Glomerular endothelial cell (primary cell): ENCODE measurements around the gene UBB. TPM values are rescaled to one million over a fixed set of nuclear protein-coding genes. Genes with fewer than 3 reads are reported as not detected.

Source experiments
- DNase-seq: peaks from one replicate; pipeline ENCODE4 v3.0.0-alpha.2; 2011; ENCODE audit warnings: low read depth, low spot score; ENCODE audit errors: extremely low read depth
- total RNA-seq: library from RNA; depleted of rRNA; stranded (reverse); fragments of >200 nt; gene quantifications from 2 replicates; pipeline ENCODE4 v1.2.3, GENCODE V29; 2015

Gene UBB
- total RNA-seq, 1 donor from 2014 or later = 1,074 TPM

GRCh38 chr17:16417399-16417798 lies 36.5 kb downstream of the UBB start:
- DNase-seq = no peak

DNA sequence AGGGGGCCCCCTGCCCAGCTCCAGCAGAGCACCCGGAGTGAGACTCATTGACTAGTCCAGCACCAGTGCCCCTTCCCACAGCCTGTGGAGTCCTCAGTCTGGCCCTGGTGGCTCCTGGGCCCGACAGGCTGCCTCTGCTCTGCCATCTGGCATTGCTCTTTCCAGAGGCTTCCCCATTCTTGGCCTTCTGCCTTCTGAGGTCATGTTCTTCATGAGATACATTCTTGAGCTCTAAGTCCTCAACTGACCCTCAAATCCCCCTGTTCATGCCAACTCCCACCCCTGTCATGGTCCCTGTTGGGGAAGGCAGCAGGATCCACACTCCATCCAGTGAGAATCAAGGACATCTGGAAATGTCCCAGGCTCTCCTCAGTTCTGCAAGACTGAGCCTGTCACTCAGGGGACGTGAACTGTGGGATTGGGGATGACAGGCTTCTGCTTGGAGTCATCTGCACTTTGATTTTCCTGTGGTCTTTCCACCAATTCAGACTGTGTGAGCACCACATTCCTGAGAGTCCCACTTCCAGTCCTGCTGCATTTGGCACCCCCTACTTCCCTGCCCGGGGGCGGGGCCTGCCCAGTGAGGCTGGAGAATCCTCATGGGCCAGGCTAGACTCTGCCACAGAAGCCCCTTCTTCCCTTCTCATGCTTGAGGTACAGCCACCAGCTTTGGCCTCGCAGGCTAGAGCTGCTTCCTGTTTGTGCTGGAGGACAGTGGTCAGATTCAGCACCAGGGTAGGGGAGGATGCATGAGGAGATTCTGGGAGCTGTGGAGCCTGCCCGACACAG lies 37.2 kb downstream of the UBB start:
- DNase-seq = no peak

DNA sequence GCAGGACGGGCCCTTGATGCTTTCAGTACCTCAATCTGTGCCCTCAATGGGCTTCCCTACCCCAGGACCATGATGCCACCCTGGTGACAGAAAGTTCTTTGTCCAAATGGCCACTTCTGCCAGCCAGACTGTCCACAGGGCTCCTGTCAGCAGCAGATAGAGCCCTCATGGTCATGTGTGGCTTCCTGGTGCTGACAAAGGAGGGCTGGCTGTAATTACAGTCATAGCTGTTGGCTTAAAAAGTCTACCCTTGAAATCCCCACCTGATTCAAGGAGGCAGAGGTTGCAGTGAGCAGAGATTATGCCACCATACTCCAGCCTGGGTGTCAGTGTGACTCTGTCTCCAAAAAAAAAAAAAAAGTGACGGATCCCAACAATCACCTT lies 37.8 kb downstream of the UBB start:
- no peak for DNase-seq

DNA sequence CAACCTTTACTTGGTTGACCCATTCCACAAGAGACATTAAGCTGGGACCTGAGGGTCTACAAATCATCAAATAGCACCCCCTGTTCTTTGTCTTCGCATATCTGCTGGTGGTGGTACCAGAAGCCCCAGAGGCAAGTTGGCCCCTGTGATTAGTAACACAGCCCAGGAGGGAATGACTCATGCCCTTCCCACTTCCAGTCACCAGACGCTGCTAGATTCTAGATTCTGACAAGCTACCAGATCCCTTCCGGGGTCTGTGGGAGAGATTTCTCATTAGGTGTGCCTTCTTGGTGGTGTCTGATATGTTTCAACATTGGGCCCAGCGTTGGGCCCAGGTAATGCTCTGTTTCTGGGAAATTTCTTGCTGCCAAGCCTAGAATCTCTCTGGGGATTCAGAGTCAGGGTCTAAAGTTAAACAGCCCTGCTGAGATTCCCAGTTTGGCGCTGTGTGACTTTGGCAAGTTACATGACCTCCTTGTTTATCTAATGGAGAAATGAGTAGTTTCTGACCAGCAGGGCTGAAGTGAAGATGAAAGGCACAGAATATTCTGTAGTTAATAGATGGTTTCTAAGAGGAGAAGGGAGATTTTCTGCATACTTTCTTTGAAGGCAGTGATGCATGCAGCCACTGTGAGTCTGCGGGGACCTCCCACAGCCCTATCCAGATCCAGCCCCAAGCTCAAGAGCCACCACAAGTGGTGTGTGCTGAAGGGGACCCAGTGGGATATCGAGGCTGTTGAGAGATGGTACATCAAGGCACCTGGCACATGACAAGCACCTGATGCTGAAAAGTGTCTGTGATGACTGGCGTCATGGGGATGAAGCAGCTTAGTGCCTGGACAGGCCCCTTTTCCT lies 38.4 kb downstream of the UBB start:
- no peak for DNase-seq

DNA sequence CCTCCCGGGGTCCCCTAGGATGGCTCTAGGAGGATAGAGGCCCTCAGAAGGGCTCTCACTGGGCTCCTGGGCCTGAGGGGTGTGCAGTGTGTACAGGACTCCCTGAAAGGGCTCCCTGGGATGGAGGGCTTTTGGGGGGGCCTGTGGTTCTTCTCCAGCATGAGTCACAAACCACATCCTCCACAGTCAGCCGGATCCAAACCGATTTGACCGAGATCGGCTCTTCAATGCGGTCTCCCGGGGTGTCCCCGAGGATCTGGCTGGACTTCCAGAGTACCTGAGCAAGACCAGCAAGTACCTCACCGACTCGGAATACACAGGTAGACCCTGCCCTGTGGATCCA lies 39.0 kb downstream of the UBB start:
- DNase-seq = no peak

DNA sequence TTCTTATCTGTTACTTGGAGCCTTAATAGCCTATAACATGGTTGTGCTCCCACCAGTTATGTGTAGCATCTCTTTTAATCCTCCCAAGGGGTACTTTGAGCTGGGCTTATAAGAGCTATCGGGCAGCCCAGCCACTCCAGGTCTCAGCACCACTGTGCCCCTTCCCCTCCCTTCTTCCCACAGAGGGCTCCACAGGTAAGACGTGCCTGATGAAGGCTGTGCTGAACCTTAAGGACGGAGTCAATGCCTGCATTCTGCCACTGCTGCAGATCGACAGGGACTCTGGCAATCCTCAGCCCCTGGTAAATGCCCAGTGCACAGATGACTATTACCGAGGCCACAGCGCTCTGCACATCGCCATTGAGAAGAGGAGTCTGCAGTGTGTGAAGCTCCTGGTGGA lies 41.5 kb downstream of the UBB start:
- no peak for DNase-seq

- no peak for DNase-seq
Observed at GRCh38 chr17:16423226-16423872, 42.5 kb downstream of the UBB start.

- DNase-seq = no peak
Observed at GRCh38 chr17:16425202-16425601, 44.3 kb downstream of the UBB start.

GRCh38 chr17:16425698-16426659 lies 45.1 kb downstream of the UBB start:
- DNase-seq = no peak

DNA sequence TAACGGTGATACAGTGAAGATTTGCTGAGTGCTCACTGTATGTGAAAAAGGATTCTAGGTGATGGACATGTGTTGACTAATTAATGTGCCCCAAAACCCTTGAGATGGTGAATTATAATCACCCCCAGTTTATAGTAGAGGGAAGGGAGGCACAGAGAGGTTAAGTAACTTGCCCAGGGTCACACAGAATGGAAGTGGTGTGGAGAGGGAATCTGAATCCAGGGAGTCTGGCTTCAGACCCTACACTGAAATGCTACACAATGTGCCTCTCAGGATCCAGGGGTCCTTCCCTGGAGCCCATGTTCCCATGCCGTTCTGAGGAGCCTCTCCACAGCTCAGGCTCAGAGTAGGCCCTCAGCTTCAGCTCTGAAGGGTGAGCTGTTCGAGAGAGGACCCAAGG lies 46.1 kb downstream of the UBB start:
- DNase-seq = no peak

DNA sequence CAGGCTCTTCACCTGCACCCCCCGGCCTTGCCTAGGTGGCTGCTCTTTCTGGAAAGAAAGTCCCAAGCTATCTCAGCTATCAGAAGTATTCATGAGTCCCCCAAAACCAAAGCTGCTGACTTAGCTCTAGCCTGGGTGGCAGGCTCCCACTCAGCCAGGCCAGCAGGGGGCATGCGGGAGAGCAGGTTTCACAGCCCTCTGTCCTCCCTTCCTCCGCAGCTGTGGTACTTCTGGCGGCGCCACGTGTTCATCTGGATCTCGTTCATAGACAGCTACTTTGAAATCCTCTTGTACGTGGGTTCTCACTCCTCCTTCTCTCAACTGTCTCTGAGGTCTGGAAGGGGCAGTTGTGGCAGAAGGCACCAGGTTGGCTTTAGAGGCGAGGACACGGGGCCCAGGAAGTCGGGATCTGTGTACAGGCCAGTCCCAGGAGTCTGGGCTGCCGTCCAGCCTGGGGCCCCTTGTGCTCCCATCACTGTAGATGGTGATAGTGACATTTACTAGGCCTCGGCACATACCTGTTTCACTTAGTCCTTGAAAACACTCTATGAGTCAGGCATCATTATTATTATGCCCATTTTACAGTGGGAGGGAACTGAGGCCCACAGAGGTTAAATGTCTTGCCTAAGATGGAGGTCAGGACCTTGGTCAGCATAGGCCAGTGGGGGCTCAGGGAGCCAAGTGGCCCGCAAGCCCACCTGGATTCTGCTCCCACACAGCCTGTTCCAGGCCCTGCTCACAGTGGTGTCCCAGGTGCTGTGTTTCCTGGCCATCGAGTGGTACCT lies 47.4 kb downstream of the UBB start:
- no peak for DNase-seq

DNA sequence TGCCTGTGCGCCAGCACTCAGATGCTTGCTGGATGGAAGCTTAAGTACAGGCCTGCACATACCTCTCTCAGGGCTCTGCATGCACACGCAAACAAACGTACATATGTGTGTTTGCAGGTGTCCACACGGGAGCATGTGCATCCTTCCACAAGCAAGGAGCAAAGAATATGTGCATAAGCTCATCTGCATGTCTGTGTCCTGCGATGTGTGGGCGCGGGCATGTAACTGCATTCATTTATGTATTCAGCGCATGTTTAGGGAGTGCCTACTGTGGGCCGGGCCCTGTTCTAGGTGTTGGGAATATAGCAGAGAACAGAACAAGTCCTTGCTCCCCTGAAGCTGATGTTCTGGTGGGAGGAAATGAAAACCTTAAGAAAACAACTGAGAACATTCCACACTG lies 48.2 kb downstream of the UBB start:
- DNase-seq = no peak

DNA sequence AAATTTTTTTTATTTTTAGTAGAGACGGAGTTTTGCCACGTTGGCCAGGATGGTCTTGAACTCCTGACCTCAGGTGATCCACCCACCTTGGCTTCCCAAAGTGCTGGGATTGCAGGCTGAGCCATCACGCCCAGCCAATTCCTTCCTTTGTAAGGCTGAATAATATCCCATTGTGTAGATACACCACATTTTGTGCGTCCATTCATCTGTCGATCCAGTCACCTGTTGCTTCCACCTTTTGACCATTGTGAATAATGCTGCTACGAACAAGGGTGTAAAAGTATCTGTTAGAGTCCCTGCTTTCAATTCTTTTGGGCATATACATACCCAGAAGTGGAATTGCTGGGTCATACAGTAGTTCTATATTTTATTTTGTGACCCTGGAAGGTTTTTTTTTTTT lies 49.8 kb downstream of the UBB start:
- no peak for DNase-seq

DNA sequence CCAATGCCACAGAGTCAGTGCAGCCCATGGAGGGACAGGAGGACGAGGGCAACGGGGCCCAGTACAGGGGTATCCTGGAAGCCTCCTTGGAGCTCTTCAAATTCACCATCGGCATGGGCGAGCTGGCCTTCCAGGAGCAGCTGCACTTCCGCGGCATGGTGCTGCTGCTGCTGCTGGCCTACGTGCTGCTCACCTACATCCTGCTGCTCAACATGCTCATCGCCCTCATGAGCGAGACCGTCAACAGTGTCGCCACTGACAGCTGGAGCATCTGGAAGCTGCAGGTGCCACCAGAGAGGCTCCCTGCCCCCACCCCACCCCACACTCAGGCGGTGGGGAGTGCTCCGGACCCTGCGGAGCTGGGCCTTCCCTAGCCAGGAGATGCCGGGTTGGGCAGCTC lies 51.1 kb downstream of the UBB start:
- DNase-seq = no peak

Other genes starting within 250 kb of the UBB start
- gene NCOR1, start 165.6 kb upstream of the UBB start, total RNA-seq = 72.0 and 107 TPM in 2 replicates
- gene PIGL, start 163.9 kb upstream of the UBB start, total RNA-seq = 18.9 and 35.4 TPM in 2 replicates
- 13.9 and 21.8 TPM in 2 replicates for gene CENPV, start 27.6 kb upstream of the UBB start, total RNA-seq
- 58.5 and 67.3 TPM in 2 replicates for gene TRPV2, start 34.5 kb downstream of the UBB start, total RNA-seq
- gene LRRC75A, start 111.1 kb downstream of the UBB start, total RNA-seq = 0.88 and 1.2 TPM in 2 replicates
- gene ZNF287, start 188.1 kb downstream of the UBB start, total RNA-seq = 3.2 and 4.3 TPM in 2 replicates